Liver (tissue), 3 donors: Measurements from ENCODE around the gene MAP3K4.

Experiments
- ATF3 ChIP-seq: IDR thresholded peaks from 2 replicates; pipeline ENCODE4 v1.6.1; 2016; ENCODE audit warnings: antibody characterized with exemption
- CTCF ChIP-seq: fragments of 150-350 bp; IDR thresholded peaks from 2 replicates; pipeline ENCODE4 v1.5.1; 2017; ENCODE audit warnings: improper control_type of control experiment, low read depth, low read length; ENCODE audit not compliant: missing input control
- RAD21 ChIP-seq, 2 donors: IDR thresholded peaks; 2 replicates each; pipeline ENCODE4 v1.6.1; 2016; ENCODE audit warnings: antibody characterized with exemption in 2 of 2, mild to moderate bottlenecking in 2 of 2
- REST ChIP-seq: IDR thresholded peaks from 2 replicates; pipeline ENCODE4 v1.6.1; 2016; ENCODE audit warnings: antibody characterized with exemption, mild to moderate bottlenecking
- RXRA ChIP-seq, 2 donors: IDR thresholded peaks; 2 replicates each; pipeline ENCODE4 v1.6.1; 2017 to 2018; ENCODE audit warnings: antibody characterized with exemption in 2 of 2, mild to moderate bottlenecking in 1 of 2
- TAF1 ChIP-seq: conservative IDR thresholded peaks from 2 replicates; pipeline ENCODE4 v1.6.1; 2016; ENCODE audit warnings: antibody characterized with exemption, mild to moderate bottlenecking
- YY1 ChIP-seq: IDR thresholded peaks from 2 replicates; pipeline ENCODE4 v1.6.1; 2016; ENCODE audit warnings: antibody characterized with exemption, mild to moderate bottlenecking
- TF ChIP-seq, protein P1 (sequence below): IDR thresholded peaks from 2 replicates; pipeline ENCODE4 v1.6.1; 2016; ENCODE audit warnings: antibody characterized with exemption
- TF ChIP-seq, protein P2 (sequence below): IDR thresholded peaks from 2 replicates; pipeline ENCODE4 v1.6.1; 2016; ENCODE audit warnings: antibody characterized with exemption
- donor health status: healthy.
- donor health status: healthy.

GRCh38 chr6:161057103-161058091, 65.8 kb downstream of the MAP3K4 start:
- TF ChIP-seq CTCF (no peak), TAF1 (no peak), RAD21 (IDR thresholded peaks at IDR 0.05) (no peak), RXRA (IDR thresholded peaks at IDR 0.05) (no peak), ATF3 (no peak), REST (no peak), YY1 (no peak)
- TF ChIP-seq, protein P1, sequence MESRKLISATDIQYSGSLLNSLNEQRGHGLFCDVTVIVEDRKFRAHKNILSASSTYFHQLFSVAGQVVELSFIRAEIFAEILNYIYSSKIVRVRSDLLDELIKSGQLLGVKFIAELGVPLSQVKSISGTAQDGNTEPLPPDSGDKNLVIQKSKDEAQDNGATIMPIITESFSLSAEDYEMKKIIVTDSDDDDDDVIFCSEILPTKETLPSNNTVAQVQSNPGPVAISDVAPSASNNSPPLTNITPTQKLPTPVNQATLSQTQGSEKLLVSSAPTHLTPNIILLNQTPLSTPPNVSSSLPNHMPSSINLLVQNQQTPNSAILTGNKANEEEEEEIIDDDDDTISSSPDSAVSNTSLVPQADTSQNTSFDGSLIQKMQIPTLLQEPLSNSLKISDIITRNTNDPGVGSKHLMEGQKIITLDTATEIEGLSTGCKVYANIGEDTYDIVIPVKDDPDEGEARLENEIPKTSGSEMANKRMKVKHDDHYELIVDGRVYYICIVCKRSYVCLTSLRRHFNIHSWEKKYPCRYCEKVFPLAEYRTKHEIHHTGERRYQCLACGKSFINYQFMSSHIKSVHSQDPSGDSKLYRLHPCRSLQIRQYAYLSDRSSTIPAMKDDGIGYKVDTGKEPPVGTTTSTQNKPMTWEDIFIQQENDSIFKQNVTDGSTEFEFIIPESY, result no peak
- TF ChIP-seq, protein P2, sequence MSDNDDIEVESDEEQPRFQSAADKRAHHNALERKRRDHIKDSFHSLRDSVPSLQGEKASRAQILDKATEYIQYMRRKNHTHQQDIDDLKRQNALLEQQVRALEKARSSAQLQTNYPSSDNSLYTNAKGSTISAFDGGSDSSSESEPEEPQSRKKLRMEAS, result no peak
